Measurements from ENCODE around the gene BIRC7. TPM values are rescaled to one million over a fixed set of nuclear protein-coding genes. Genes with fewer than 3 reads are reported as not detected.

BIRC7 gene, protein sequence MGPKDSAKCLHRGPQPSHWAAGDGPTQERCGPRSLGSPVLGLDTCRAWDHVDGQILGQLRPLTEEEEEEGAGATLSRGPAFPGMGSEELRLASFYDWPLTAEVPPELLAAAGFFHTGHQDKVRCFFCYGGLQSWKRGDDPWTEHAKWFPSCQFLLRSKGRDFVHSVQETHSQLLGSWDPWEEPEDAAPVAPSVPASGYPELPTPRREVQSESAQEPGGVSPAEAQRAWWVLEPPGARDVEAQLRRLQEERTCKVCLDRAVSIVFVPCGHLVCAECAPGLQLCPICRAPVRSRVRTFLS
- not detected in 2 replicates for total RNA-seq (2014; rRNA removed; shearing (Covaris generic))

DNA sequence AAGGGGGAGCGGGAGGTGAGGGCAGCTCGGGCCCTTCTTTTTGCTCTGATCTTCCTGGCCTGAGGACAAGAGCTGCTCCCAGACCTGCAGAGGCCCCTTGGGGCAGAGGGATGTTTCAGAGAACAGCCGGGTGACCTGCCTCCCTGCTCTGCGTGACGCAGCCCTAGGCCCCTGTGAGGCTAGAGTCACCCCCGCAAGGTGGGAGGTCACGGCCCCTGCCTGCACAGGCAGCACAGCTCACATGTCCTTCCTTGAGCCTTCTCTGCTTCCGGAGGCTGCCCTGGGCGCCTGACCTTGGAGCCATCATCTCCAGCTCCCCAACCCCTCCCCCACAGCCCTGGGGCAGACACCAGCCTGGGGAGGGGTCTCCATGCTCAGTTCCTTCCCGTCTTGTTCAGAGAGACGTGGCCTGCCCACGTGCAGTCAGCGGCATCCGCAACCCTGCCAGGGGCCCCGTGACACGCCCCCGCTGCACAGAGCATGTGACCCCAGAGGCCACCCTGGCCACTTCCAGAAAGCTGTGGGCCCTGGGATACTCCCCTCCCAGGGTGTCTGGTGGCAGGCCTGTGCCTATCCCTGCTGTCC is at the start of gene BIRC7:
Gene BIRC7, plus strand, starts transcription at position 507 of the 585 bp plus-strand sequence. CDS start 192 bp downstream, outside the sequence.
- DNase-seq (ENCODE audit: low read depth), result no peak

DNA sequence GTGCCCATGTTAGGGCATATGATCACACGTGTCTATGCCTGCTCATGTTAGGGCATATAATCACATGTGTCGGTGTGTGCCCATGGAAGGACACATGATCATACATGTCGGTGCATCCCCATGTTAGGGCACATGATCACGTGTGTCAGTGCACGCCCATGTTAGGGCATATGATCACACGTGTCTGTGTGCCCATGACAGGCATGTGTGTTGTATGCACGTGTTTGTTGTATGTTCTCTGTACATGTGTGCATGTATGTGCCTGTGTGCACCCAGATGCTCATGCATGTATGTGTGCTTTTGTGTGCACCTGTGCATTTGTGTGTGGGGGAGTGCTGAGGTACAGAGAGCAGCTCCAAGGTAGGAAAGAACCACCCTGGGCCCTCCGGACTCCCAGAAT is 49.6 kb upstream of the BIRC7 start:
- DNase-seq (ENCODE audit: low read depth), result no peak

DNA sequence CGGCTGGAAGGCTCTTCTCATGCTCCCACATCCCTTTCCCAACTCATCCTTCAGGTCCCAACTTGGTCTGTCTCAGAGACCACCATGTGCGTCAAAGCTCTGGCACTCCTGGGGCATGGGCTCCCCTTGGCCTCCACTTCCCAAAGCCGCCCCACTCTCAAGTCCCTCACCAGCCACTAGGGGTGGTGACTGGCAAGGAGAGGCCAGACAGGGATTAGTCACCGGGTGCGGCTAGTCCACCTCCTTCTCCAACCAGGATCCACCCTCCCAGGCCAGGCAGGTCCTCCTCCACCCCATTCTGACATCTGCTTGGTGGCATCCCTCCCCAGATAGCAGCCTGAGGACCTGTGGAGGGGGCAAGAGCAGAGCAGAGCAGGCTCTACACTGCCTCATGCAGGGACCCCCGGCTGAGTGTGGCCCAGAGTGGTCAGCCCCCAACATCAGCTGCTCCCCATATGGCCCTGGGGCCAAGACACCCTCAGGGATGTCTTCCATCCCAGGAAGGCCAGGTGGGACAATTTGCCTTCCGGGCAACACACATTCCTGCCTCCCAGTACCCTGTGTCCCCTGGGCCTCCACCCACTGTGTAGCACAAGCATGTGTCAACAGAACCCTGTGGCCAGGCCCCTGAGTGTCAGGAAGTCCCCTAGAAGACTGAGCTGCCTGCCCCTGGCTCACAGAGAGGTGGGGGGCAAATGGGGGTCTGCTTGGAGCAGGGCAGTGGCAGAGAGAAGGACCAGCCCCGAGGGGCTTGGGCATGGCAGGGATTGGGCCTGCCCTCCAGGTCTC is 49.0 kb upstream of the BIRC7 start:
- peak; percentile 61 for DNase-seq (ENCODE audit: low read depth)

DNA sequence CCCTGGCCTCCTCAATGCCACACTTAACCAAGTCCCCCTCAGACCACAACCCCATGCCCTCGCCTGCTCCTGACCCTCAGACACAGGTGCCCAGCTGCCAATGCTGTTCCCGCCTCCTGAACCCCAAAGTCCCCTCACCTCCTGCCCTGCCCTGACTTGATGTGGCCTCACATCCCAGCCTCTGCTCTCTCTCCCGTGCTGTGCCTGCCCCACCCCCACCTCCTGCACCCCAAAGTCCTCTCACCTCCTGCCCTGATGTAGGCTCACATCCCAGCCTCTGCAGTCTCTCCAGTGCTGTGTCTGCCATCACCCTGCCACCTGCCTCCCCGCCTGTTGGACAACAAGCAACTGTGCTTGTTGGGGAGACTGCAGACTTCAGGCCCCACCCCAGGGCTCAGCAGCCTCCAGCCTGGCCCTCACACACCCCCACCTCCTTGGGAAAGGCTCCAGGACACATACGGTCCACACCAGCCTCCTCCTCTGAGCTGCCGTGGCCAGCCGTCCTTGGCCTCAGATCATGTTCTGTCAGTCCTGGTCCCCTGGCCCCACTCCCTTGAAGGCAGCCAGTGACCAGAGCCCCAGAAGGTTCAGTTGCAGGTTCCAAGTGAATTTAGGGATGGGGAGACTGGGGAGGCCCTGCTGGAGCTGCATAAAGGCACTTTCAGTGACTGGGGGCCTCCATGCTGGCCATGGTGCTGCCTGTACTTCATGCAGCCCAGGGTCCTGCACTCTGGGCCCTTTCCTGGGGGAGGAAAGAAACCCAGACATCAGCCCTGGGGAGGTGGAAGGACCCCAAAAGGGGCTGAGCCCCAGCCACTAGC is 48.2 kb upstream of the BIRC7 start:
- no peak for DNase-seq (ENCODE audit: low read depth)

DNA sequence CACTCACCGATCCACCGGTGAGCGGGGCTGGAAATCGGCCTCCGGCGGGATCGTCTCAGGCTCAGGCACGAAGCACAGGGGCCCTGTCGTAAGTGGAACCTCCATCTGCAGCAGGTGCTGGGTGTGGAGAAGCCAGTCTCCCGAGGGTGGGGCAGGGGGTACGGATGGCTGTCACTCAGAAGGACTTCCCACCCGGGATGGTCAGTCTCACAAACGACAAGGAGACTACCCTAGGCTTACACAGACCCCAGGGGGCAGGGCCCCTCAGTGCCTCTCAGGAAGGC is 47.6 kb upstream of the BIRC7 start:
- no peak for DNase-seq (ENCODE audit: low read depth)

DNA sequence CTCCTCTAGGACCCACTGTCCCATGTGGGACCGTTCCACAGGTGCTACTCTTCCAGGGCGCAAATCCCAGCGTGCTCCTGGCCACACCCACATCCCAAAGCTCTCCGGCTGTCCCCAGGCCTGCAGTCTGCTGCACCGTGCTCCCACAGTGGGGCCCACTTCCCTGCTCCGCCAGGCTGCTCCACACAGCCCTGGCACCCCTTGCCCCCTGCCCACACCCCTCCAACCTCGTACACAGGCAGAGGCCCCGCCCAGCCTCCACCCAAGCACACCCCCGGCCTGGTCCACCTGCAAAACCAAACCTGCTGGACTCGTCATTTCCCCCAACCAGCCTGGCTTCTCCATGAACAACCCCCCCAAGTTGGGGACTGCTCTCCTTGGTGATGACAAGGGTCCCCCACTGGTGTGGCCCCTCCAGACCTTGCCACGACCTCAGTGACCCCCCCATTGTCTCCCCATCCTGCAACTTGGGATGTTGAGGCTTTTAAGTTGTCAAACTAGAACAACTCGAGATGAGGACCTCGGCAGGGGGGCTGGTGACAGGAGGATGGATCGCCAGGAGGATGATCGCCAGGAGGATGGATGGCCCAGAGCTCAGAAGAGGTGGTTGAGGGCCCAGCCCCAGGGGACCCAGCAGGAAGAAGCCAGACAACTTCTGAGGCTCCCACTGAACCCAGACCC is 46.9 kb upstream of the BIRC7 start:
- DNase-seq (ENCODE audit: low read depth), result no peak

DNA sequence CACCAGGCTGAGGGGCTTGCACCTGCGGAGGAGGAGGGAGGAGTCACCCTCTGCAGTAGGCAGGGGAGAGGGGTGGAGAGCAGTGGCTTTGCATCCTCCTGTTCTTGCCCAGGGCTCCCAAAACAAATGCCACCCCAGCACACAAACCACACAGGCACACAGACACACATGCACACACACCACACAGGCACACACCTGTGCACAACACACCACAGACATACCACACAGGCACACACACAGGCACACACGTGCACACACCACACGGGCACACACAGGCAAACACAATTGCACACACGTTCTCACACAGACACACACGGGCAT is 46.4 kb upstream of the BIRC7 start:
- DNase-seq (ENCODE audit: low read depth), result no peak

DNA sequence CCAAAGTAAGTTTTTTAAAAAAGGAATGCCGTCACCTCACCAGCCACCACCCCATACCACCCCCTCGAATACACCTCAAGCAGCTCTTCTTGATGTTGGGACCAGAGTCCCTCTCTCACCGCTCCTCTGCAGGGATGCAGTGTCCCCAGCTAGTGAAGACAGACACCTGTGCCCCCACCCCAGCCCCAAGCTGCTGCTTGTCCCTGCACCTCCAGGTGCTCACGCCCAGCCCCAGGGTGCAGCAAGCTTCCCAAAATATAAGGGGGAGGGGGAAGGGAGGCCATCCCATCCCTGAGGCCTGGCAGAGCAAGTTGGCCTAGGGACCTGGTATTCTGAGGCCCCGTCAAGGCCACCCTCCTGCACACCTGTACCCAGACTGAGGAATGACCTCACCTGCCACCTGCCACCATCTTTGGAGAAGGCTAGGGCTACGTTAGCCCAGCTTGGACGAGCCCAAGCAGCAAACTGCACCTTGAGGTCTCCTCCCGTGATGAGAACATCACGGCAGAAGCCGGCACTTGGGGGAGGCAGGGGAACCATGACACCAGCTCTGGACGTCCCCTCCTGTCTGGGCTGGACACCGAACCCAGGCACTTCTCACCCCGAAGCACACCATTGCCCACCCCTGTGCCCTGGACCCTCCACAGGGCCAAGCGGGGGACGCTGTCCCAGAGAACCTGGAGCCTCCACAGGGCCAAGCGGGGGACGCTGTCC is 45.7 kb upstream of the BIRC7 start:
- DNase-seq (ENCODE audit: low read depth), result no peak

DNA sequence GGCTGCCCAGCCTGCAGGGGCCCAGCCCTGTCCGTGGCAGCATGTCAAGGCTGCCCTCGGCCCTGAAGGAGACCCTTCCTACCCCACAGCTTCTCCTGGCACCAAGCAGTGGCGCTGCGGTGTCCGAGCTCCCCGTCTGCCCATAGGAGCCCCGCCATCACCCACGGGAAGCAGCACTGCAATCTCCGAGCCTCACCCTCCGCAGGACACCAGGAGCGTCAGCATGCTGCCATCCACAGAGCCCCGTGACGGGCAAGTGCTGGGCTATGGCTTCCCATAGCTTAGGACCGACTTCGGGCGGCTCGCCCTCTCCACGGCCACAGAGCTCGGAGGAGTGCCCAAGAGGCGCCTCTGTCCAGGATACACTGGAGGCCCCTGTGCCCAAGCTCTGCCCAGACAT is 44.9 kb upstream of the BIRC7 start:
- DNase-seq (ENCODE audit: low read depth), result no peak

DNA sequence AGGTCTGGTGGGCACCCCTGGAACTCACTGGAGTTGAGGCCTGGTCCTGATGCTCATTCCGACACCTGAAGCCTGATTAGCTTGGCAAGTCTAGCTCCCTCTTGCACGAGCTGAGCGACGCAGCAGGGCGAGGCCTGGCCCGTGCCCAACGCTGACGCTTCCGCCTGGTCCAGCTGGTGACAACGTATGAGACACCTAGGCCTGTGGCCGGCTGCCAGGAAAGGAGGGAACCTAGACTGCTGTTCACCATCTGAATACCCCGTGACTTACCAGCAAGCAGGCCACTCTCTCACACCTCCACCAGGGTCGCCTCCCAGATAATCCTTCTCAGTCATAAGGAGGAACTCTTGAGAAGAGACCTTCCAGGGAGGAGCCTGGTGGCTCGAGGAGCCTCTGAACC is 44.3 kb upstream of the BIRC7 start:
- peak; percentile 80 for DNase-seq (ENCODE audit: low read depth)

DNA sequence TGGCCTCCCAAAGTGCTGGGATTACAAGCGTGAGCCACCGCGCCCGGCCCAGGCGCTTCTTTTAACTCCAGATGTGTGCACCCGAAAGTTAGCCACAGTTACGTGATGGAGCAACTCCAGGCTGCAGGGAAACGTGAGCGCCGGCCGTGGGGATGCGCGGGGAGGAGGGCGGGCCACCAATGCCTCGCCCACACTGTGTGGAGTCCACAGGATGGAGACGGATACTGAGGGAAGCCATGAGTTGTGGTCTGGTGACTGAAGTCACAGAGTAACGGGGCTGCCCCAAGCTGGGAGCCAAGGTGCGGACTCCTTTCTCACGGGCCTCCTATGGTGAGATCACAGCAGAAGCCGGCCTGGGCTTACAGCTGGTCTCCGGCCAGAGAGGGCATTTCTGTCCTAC is 43.0 kb upstream of the BIRC7 start:
- DNase-seq (ENCODE audit: low read depth), result no peak

DNA sequence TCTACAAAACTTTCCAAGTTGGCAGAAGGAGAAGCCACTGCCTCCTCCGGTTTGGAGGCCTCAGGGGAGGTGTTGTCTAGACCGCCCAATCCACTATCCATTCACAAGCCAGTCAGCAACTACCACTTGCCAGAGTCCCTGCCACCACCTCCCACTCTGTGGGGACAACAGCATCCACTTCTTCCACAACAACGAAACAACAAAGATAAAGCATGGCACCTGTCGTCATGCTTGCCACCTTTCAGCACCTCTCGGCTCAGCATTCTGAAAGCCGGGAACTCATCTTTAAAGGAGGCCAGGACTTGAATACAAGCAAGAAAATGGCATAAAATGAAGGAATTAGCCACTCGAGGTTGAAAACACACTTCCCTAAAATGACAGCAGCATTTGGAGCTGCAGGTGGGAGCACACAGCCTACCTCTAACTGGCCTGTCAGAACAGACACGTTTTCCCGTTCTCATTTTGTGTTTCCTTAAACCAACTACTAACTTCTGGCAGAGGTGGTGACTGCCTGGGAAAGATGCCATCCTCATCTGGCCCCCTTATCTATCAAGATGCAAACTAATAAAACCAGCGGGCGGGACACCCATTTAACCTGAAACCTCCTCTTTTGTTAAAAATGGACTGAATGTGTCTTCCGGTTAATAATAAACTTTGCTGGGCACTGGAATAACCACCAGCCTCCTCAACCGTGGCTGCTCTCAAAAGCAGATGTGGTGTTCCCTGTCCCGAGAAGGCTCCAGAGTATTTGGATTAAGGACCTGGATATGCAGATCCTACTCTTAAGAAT is 41.5 kb upstream of the BIRC7 start:
- no peak for DNase-seq (ENCODE audit: low read depth)

DNA sequence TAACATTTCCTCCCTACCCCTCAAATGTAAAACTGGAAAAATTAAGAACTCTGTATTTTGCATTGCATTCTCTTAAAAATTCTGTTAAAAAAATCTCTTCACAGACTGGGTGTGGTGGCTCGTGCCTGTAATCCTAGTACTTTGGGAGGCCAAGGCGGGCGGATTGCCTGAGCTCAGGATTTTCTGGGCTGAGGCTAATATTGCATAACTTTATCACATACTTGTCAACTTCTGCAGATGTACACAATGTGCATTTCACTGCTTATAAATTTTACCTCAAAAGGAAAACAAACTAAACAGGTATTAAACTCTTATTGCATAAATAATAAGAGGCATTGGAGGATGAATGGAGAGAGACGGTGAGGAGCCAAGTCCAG is 40.9 kb upstream of the BIRC7 start:
- DNase-seq (ENCODE audit: low read depth), result no peak

DNA sequence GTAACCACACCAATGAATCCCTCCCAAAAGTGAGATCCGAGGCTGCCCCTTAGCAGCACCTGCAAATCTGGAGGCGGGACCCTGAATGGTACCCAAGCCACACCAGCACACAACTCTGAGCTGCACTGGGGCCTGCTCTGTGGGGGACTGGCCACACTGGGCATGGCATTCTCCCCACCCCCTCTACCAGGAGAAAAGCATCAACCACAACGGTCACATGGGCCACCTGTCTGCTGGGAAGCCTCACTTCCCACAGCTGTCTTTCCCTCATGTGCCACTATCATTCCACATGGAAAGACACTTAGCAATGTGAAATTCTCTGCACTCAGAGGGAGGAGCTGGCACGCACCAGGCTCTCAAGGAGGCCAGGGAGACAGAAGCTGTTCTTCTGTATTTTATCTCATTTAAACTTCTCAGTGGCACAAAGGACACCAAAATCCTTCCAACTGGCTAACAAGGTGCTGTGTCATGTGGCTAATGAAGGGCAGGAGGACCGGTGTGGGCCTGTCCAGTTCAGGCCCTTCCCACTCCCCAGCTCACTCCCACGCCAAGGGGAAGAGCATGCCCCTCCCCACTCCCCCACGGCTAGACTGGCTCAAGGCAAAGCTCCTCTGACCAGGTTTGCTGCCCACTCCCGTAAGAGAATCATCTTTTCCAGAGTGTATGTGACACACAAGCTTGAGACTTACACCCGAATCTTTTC is 38.8 kb upstream of the BIRC7 start:
- no peak for DNase-seq (ENCODE audit: low read depth)

DNA sequence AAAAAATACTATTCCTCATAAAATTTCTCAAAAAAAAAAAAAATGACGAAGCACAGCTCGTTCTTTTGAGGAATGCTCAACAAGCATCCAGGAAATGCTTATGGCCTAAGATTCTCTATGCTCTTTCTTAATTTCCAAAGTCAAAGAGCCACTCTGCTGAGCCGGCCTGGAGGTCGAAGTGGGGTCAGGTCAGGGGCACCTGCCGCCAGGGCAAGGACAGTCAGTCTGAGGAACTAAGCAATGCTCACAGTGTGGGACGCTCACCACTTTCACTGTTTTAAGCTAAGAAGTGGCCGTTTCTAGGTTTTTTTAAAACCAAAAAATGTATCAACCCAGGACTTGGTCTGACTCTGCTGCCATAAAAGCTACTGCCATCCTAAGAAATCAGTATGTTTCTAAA is 37.1 kb upstream of the BIRC7 start:
- DNase-seq (ENCODE audit: low read depth), result no peak

DNA sequence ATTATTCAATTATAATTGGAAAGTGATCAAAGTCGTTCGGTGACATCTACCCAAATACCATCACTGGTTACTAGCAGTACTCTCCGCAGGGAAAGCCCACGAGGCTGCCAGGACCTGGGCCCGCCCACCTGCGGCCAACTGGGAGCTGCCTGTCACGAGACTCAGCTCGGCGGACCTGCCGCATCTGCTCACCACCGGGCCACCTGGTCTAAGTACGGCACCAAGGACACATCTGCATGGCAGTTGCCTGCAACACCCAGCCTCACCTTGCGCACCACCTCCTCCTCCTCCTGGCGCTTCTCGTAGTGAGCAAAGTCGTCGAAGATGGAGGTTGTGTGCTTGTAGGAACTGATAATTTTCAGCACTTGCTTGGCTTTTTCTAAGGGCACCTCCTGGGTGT is 33.7 kb upstream of the BIRC7 start:
- DNase-seq (ENCODE audit: low read depth), result no peak

DNA sequence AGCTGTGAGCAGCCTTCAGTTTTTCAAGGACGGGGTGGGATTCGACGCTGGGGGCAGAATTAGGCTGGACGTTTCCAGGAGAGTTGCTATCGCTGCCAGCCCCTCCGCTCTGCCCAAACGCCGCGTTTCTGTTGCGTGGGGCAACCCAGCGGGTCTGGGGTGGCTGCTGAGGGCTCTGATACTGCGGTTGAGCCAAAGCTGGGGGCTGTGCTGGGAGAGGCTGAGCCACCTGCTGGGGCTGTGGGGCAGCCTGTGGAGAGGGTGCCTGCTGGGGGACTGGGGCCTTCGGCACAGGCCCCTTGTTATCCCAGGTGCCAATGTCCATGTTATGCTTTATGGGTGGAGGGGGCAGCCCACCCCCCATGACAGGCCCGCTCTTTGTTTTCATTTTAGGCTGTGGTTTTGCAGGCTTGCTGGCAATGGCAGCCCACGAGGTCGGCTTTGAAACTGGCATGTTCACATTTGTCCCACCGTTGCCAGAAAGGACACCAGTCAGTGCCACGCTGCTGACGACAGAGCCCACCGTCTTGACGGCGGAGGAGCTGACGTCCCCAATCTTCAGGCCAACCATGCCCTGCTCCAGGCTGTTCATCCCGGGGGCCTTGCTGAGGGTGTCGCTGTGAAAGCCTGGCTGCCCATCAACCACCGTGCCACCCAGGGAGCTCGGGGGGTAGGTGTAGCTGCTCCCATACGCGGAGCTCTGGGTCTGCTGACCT is 32.7 kb upstream of the BIRC7 start:
- no peak for DNase-seq (ENCODE audit: low read depth)

DNA sequence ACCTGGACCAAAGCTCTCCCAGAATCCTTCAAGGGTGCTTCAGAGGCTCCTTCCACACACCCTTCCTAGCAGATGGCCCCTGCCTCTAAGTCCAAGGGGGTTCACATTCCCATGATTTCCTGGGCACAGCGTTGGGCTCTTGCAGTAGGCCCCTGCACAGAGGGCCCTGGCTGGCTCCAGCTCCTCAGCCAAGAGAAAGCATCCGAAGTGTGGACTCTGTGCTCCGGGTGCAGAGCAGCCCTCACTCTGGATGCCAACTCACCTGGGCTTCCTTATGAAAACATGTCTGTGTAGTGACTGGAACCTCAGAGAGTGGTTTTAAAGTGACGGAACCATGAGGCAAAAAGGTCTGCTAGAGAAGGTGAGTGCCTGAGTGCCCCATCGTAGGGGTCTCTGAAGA is 31.3 kb upstream of the BIRC7 start:
- no peak for DNase-seq (ENCODE audit: low read depth)

DNA sequence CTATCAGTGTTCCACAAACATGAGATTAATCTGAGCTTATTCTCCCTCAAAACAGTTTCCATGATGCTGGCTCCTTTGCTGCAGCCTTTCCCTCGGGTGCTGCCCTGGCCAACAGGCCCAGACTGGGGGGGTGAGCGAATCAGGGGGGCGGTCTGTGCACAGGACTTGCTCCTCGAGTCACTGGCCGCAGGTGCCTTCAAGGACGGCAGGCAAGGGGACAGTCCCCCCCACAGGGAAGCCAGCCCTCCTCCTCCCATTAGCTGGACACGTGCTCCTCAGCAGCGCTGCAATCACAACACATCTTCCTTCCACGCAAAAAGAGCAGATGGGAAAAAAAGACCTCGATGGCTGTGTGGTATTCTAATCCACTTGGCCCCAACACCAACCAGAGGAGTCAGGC is 29.8 kb upstream of the BIRC7 start:
- no peak for DNase-seq (ENCODE audit: low read depth)

All from M059J (cell line).